ENCODE data around the gene POTEH.
"Not testable (repeated sequence)": the region's sequence is repeated elsewhere in the genome, so short reads cannot be mapped to it uniquely, and the experiment has no call there.

The POTEH gene

GRCh38 chr22:15689749-15690125, at the start of gene POTEH:
POTEH (plus strand) TSS chr22:15690026; CDS start chr22:15690078, 52 bp downstream.
- H3K36me3 ChIP-seq (ENCODE audit: control insufficient read depth in 1 of 2, insufficient read depth in 2 of 2, low read length in 2 of 2); H3K27ac ChIP-seq (ENCODE audit: low read depth, low read length); H3K9ac ChIP-seq (ENCODE audit: low read depth in 1 of 2, low read length in 2 of 2); H3K4me3 ChIP-seq (ENCODE audit: low read depth in 1 of 2, low read length in 2 of 2); H3K4me1 ChIP-seq (ENCODE audit: control insufficient read depth in 1 of 2, insufficient read depth in 2 of 2, low read length in 2 of 2); H3K9me3 ChIP-seq (ENCODE audit: control insufficient read depth in 1 of 2, low read length in 2 of 2); H3K27me3 ChIP-seq (ENCODE audit: control insufficient read depth in 1 of 2, insufficient read depth in 2 of 2, low read length in 2 of 2): not testable (repeated sequence)

DNA sequence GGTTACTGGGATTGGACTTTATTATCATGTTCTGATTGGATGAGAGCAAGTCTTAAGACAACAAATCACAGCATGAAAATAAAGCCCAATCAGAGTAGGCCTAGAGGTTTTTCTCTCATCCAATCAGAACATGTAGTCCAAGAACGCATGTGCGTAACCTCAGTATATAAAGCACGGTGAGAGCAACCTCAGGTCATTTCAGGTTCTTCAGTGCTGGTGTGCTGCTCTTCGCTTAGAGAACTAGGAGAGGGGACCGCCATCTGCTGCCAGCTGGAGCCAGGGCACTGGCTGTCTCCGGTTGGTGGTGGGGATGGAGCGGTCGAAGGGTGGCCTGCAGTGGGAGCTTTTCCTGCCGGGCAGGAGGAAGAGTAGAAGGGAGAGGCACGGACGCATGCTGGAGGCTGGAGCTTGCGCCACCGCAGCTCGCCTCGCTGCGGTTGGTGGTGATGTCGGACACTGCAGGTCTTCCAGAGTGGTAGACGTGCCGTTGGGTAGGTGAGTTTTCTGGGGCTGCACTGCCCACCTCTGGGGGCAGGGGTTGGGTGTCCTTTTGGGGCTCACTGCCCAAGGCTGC, 47.5 kb upstream of the POTEH start:
- not testable (repeated sequence) for H3K4me3 ChIP-seq (ENCODE audit: low read depth in 1 of 2, low read length in 2 of 2); H3K9me3 ChIP-seq (ENCODE audit: control insufficient read depth in 1 of 2, low read length in 2 of 2); H3K27me3 ChIP-seq (ENCODE audit: control insufficient read depth in 1 of 2, insufficient read depth in 2 of 2, low read length in 2 of 2); H3K9ac ChIP-seq (ENCODE audit: low read depth in 1 of 2, low read length in 2 of 2); H3K27ac ChIP-seq (ENCODE audit: low read depth, low read length); H3K36me3 ChIP-seq (ENCODE audit: control insufficient read depth in 1 of 2, insufficient read depth in 2 of 2, low read length in 2 of 2); H3K4me1 ChIP-seq (ENCODE audit: control insufficient read depth in 1 of 2, insufficient read depth in 2 of 2, low read length in 2 of 2)

GRCh38 chr22:15651954-15652353, 37.9 kb upstream of the POTEH start:
- H3K27me3 ChIP-seq (ENCODE audit: control insufficient read depth in 1 of 2, insufficient read depth in 2 of 2, low read length in 2 of 2); H3K9ac ChIP-seq (ENCODE audit: low read depth in 1 of 2, low read length in 2 of 2); H3K4me1 ChIP-seq (ENCODE audit: control insufficient read depth in 1 of 2, insufficient read depth in 2 of 2, low read length in 2 of 2); H3K36me3 ChIP-seq (ENCODE audit: control insufficient read depth in 1 of 2, insufficient read depth in 2 of 2, low read length in 2 of 2); H3K4me3 ChIP-seq (ENCODE audit: low read depth in 1 of 2, low read length in 2 of 2); H3K9me3 ChIP-seq (ENCODE audit: control insufficient read depth in 1 of 2, low read length in 2 of 2); H3K27ac ChIP-seq (ENCODE audit: low read depth, low read length): not testable (repeated sequence)

DNA sequence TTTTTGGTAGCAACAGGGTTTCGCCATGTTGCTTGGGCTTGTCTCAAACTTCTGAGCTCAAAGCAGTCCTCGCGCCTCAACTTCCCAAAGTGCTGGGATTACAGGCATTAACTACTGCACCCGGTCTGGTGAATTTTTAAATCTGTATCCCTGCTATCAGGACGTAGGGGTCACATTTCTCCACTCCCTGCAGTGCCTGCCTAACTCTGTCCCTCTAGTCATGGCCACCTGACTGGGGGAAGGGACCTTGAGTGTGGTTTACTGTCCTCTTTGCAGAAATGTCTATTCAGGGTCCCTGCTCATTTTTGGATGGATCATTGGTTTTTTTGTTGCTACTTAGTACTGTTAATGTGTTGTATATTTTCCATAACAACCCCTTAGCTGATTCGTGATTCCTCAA, 37.1 kb upstream of the POTEH start:
- not testable (repeated sequence) for H3K4me3 ChIP-seq (ENCODE audit: low read depth in 1 of 2, low read length in 2 of 2); H3K27ac ChIP-seq (ENCODE audit: low read depth, low read length); H3K9ac ChIP-seq (ENCODE audit: low read depth in 1 of 2, low read length in 2 of 2); H3K4me1 ChIP-seq (ENCODE audit: control insufficient read depth in 1 of 2, insufficient read depth in 2 of 2, low read length in 2 of 2); H3K27me3 ChIP-seq (ENCODE audit: control insufficient read depth in 1 of 2, insufficient read depth in 2 of 2, low read length in 2 of 2); H3K36me3 ChIP-seq (ENCODE audit: control insufficient read depth in 1 of 2, insufficient read depth in 2 of 2, low read length in 2 of 2); H3K9me3 ChIP-seq (ENCODE audit: control insufficient read depth in 1 of 2, low read length in 2 of 2)

- not testable (repeated sequence) for H3K4me1 ChIP-seq (ENCODE audit: control insufficient read depth in 1 of 2, insufficient read depth in 2 of 2, low read length in 2 of 2); H3K27ac ChIP-seq (ENCODE audit: low read depth, low read length); H3K27me3 ChIP-seq (ENCODE audit: control insufficient read depth in 1 of 2, insufficient read depth in 2 of 2, low read length in 2 of 2); H3K4me3 ChIP-seq (ENCODE audit: low read depth in 1 of 2, low read length in 2 of 2); H3K9ac ChIP-seq (ENCODE audit: low read depth in 1 of 2, low read length in 2 of 2); H3K36me3 ChIP-seq (ENCODE audit: control insufficient read depth in 1 of 2, insufficient read depth in 2 of 2, low read length in 2 of 2); H3K9me3 ChIP-seq (ENCODE audit: control insufficient read depth in 1 of 2, low read length in 2 of 2)
Measured at GRCh38 chr22:15653241-15653640, 36.6 kb upstream of the POTEH start.

DNA sequence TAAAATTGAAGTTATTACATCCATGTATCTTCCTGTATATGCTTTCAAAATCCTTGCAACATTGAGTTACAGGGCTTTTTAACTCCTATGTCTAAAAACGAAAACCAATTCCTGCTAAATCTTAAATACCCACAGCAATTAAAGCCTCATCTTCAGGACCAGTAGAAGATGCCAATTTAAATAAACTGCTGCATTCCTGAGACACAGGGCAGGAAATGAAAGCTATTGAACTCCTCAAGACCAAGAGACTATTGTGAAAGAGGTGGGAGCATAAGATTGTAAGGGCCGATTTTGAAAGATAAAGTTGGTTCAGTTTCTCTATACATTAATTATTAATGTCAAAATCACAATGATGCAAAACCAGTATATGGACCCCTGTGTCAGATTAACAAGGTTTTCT, 28.7 kb upstream of the POTEH start:
- H3K36me3 ChIP-seq (ENCODE audit: control insufficient read depth in 1 of 2, insufficient read depth in 2 of 2, low read length in 2 of 2); H3K4me3 ChIP-seq (ENCODE audit: low read depth in 1 of 2, low read length in 2 of 2); H3K9ac ChIP-seq (ENCODE audit: low read depth in 1 of 2, low read length in 2 of 2); H3K9me3 ChIP-seq (ENCODE audit: control insufficient read depth in 1 of 2, low read length in 2 of 2); H3K4me1 ChIP-seq (ENCODE audit: control insufficient read depth in 1 of 2, insufficient read depth in 2 of 2, low read length in 2 of 2); H3K27ac ChIP-seq (ENCODE audit: low read depth, low read length); H3K27me3 ChIP-seq (ENCODE audit: control insufficient read depth in 1 of 2, insufficient read depth in 2 of 2, low read length in 2 of 2): not testable (repeated sequence)

DNA sequence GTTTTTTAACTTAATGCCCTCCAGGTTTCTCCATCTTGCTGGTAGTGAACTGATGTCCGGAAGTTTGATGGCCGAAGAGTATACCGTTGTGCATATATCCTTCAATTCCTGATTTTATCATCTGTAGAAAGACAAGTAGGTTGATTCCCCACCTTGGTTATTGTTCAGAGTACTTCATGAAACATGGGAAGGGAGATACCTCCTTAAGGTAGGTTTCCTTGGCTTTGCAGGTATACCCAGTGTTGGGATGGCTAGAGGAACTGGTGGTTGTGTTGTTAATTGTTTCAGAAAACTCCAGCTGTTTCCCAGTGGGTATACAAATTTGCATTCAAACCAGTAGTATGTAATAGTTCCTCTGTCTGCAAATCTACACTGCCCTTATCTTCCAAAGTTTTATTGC, 25.1 kb upstream of the POTEH start:
- not testable (repeated sequence) for H3K27ac ChIP-seq (ENCODE audit: low read depth, low read length); H3K4me1 ChIP-seq (ENCODE audit: control insufficient read depth in 1 of 2, insufficient read depth in 2 of 2, low read length in 2 of 2); H3K27me3 ChIP-seq (ENCODE audit: control insufficient read depth in 1 of 2, insufficient read depth in 2 of 2, low read length in 2 of 2); H3K9me3 ChIP-seq (ENCODE audit: control insufficient read depth in 1 of 2, low read length in 2 of 2); H3K36me3 ChIP-seq (ENCODE audit: control insufficient read depth in 1 of 2, insufficient read depth in 2 of 2, low read length in 2 of 2); H3K4me3 ChIP-seq (ENCODE audit: low read depth in 1 of 2, low read length in 2 of 2); H3K9ac ChIP-seq (ENCODE audit: low read depth in 1 of 2, low read length in 2 of 2)

- H3K27me3 ChIP-seq (ENCODE audit: control insufficient read depth in 1 of 2, insufficient read depth in 2 of 2, low read length in 2 of 2); H3K36me3 ChIP-seq (ENCODE audit: control insufficient read depth in 1 of 2, insufficient read depth in 2 of 2, low read length in 2 of 2); H3K27ac ChIP-seq (ENCODE audit: low read depth, low read length); H3K9ac ChIP-seq (ENCODE audit: low read depth in 1 of 2, low read length in 2 of 2); H3K9me3 ChIP-seq (ENCODE audit: control insufficient read depth in 1 of 2, low read length in 2 of 2); H3K4me3 ChIP-seq (ENCODE audit: low read depth in 1 of 2, low read length in 2 of 2); H3K4me1 ChIP-seq (ENCODE audit: control insufficient read depth in 1 of 2, insufficient read depth in 2 of 2, low read length in 2 of 2): not testable (repeated sequence)
Measured at GRCh38 chr22:15665478-15665877, 24.3 kb upstream of the POTEH start.

DNA sequence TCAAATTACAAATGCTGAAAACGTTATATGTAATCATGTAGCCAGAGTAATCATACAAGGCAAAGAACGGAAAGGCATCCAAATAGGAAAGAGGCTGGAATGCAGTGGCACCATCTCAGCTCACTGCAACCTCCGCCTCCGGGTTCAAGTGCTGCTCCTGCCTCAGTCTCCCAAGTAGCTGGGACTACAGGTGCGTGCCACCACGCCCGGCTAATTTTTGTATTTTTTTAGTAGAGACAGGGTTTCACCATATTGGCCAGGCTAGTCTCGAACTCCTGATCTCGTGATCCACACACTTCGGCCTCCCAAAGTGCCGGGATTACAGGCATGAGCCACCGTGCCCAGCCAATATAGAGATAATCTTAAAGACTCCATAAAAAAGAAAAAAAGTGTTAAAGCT, 20.4 kb upstream of the POTEH start:
- not testable (repeated sequence) for H3K9ac ChIP-seq (ENCODE audit: low read depth in 1 of 2, low read length in 2 of 2); H3K36me3 ChIP-seq (ENCODE audit: control insufficient read depth in 1 of 2, insufficient read depth in 2 of 2, low read length in 2 of 2); H3K4me1 ChIP-seq (ENCODE audit: control insufficient read depth in 1 of 2, insufficient read depth in 2 of 2, low read length in 2 of 2); H3K27ac ChIP-seq (ENCODE audit: low read depth, low read length); H3K4me3 ChIP-seq (ENCODE audit: low read depth in 1 of 2, low read length in 2 of 2); H3K9me3 ChIP-seq (ENCODE audit: control insufficient read depth in 1 of 2, low read length in 2 of 2); H3K27me3 ChIP-seq (ENCODE audit: control insufficient read depth in 1 of 2, insufficient read depth in 2 of 2, low read length in 2 of 2)

- H3K36me3 ChIP-seq (ENCODE audit: control insufficient read depth in 1 of 2, insufficient read depth in 2 of 2, low read length in 2 of 2); H3K27ac ChIP-seq (ENCODE audit: low read depth, low read length); H3K27me3 ChIP-seq (ENCODE audit: control insufficient read depth in 1 of 2, insufficient read depth in 2 of 2, low read length in 2 of 2); H3K9me3 ChIP-seq (ENCODE audit: control insufficient read depth in 1 of 2, low read length in 2 of 2); H3K4me1 ChIP-seq (ENCODE audit: control insufficient read depth in 1 of 2, insufficient read depth in 2 of 2, low read length in 2 of 2); H3K4me3 ChIP-seq (ENCODE audit: low read depth in 1 of 2, low read length in 2 of 2); H3K9ac ChIP-seq (ENCODE audit: low read depth in 1 of 2, low read length in 2 of 2): not testable (repeated sequence)
Measured at GRCh38 chr22:15679702-15680101, 10.1 kb upstream of the POTEH start.

DNA sequence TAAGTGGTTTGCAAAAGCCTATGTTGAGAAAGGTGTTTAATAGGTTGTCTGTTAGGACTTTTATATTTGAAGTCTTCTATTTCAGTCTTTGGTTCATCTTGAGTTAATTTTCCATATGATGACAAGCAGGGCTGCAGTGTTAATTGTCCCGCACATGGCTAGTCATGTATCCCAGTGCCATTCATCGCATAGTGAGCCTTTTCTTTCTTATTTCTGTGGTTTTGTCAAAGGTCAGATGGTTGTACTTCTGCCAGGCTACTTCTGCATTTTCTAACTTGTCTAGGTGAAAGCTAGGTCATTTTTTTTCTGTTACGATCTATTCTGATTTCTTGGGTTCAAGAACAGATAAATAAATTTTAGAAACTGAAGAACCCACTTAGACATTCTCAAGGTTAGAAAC, 5.7 kb upstream of the POTEH start:
- not testable (repeated sequence) for H3K27me3 ChIP-seq (ENCODE audit: control insufficient read depth in 1 of 2, insufficient read depth in 2 of 2, low read length in 2 of 2); H3K9me3 ChIP-seq (ENCODE audit: control insufficient read depth in 1 of 2, low read length in 2 of 2); H3K27ac ChIP-seq (ENCODE audit: low read depth, low read length); H3K4me1 ChIP-seq (ENCODE audit: control insufficient read depth in 1 of 2, insufficient read depth in 2 of 2, low read length in 2 of 2); H3K9ac ChIP-seq (ENCODE audit: low read depth in 1 of 2, low read length in 2 of 2); H3K4me3 ChIP-seq (ENCODE audit: low read depth in 1 of 2, low read length in 2 of 2); H3K36me3 ChIP-seq (ENCODE audit: control insufficient read depth in 1 of 2, insufficient read depth in 2 of 2, low read length in 2 of 2)
